ENCODE results near the gene RNGTT.
A peak's percentile ranks its signal among the peaks of the same experiment; 100 is the strongest.
"Not testable (repeated sequence)": the region's sequence is repeated elsewhere in the genome, so short reads cannot be mapped to it uniquely, and the experiment has no call there.

Gene RNGTT

GRCh38 chr6:88952065-88952704 lies 11.2 kb downstream of the RNGTT start:
- ChIA-PET POLR2A (interaction anchor here (0.6 kb wide), 1 partner anchor 128 kb away, joined by 3 read pairs; the partner anchor contains the start of gene PNRC1), CTCF (interaction anchor here (0.6 to 0.7 kb wide), 2 partner anchors 10 to 48 kb away, joined by 3 read pairs; no protein-coding TSS in a partner anchor)
- TF ChIP-seq EGR2 (tag by site-specific recombination; IDR thresholded peaks at IDR 0.05; ENCODE audit: low read depth), result no peak
- 0 out of 2 replicates have a peak, but pooled peaks have one; percentile 59 for TF ChIP-seq MZF1 (tag by site-specific recombination; IDR thresholded peaks at IDR 0.05; ENCODE audit: borderline replicate concordance)
- no peak for TF ChIP-seq GLIS2 (tag by site-specific recombination; IDR thresholded peaks at IDR 0.05)
- no peak for TF ChIP-seq GLI4 (tag by site-specific recombination; IDR thresholded peaks at IDR 0.05)
- H3K4me1 ChIP-seq (ENCODE audit: control insufficient read depth, insufficient read depth, low read length), result peaks cover 4% of the 10 kb centered on the region; the same call in 1 of the 2 replicates
- no peak overlapping the region for H3K27ac ChIP-seq (ENCODE audit: extremely low read depth, low read depth, low read length)
- H3K4me3 ChIP-seq (ENCODE audit: low read depth, low read length), result no peak overlapping the region
- no peaks in the 10 kb centered on the region for H3K9me3 ChIP-seq (ENCODE audit: control insufficient read depth, insufficient read depth, low read depth, low read length)
- peaks cover 0 to 12% of the 10 kb centered on the region in 2 experiments; a peak in 1 of 3 replicates for H3K36me3 ChIP-seq (ENCODE audit: control insufficient read depth in 2 of 2, insufficient read depth in 1 of 2, low read length in 2 of 2)

DNA sequence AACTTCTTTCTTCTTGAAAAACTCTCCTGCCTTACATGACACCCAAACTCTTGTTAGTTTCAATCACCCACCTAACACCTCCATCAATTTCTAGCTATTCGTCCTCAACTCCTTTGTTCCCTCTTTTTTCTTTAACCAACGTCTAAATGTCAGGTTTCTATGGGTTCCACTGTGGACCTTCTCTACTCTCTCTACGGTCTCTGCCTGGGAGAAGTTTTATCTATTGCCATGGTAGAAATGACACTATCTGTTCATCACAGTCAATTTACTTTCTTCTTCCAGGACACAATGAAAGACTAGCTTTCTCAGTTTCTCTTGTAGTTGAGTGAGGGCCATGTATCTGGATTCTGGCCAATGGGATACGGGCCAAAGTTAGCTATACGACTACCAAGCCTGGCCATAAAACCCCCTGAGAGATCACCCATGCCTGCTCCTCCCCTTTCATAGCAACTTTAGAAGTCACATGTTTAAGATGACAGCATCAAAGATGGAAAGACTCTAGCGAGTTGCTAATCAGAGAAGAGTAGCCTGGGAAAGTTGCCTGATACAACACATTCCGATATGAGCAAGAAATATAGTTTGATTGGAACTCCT lies 17.9 kb downstream of the RNGTT start:
- ChIA-PET CTCF (interaction anchor here (1.0 kb wide), 2 partner anchors 17 to 1866 kb away, joined by 3 to 4 read pairs; no protein-coding TSS in a partner anchor), POLR2A (interaction anchor here (0.8 kb wide), 1 partner anchor 18 kb away, joined by 3 read pairs; the partner anchor contains the start of gene RNGTT)
- no peaks in the 10 kb centered on the region for H3K9me3 ChIP-seq (ENCODE audit: control insufficient read depth, insufficient read depth, low read depth, low read length)
- H3K4me3 ChIP-seq (ENCODE audit: low read depth, low read length), result no peak overlapping the region
- H3K36me3 ChIP-seq (ENCODE audit: control insufficient read depth in 2 of 2, insufficient read depth in 1 of 2, low read length in 2 of 2), result peaks cover 0 to 2% of the 10 kb centered on the region in 2 experiments; a peak in 1 of 3 replicates
- TF ChIP-seq ZNF366 (tag by site-specific recombination; conservative IDR thresholded peaks at IDR 0.05) (no peak), FEZF1 (tag by site-specific recombination; IDR thresholded peaks at IDR 0.05) (no peak), ZBTB48 (tag by site-specific recombination; IDR thresholded peaks at IDR 0.05) (no peak), ZNF169 (tag by site-specific recombination; IDR thresholded peaks at IDR 0.05) (no peak), ZNF707 (tag by site-specific recombination; IDR thresholded peaks at IDR 0.05) (no peak), YY2 (tag by site-specific recombination; IDR thresholded peaks at IDR 0.05) (no peak), ZNF549 (tag by site-specific recombination; IDR thresholded peaks at IDR 0.05) (no peak), OVOL3 (tag by site-specific recombination; IDR thresholded peaks at IDR 0.05) (no peak), ZBTB21 (tag by site-specific recombination; IDR thresholded peaks at IDR 0.05) (no peak)
- no peak overlapping the region for H3K27ac ChIP-seq (ENCODE audit: extremely low read depth, low read depth, low read length)
- no peaks in the 10 kb centered on the region for H3K4me1 ChIP-seq (ENCODE audit: control insufficient read depth, insufficient read depth, low read length)

DNA sequence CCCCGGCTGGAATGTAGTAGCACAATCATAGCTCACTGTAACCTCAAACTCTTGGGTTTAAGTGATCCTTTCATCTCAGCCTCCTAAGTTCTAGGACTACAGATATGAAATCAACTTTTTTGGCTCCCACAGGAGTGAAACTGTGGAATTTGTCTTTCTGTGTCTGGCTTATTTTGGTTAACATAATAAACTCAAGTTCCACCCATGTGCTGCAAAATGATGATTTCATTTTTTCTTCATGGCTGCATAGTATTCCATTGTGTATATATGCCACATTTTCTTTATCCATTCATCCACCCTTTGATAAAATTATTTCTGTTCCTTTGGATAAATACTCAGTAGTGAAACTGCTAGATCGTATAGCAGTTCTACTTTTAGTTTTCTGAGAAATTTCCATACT lies 29.9 kb downstream of the RNGTT start:
- ChIA-PET POLR2A (no interaction called here), CTCF (no interaction called here)
- TF ChIP-seq ZNF580 (tag by site-specific recombination; IDR thresholded peaks at IDR 0.05) (0 out of 2 replicates have a peak, but pooled peaks have one; percentile 40), ZNF146 (tag by site-specific recombination; IDR thresholded peaks at IDR 0.05) (peak; percentile 96), ZBTB21 (tag by site-specific recombination; IDR thresholded peaks at IDR 0.05) (no peak), ZNF19 (tag by site-specific recombination; IDR thresholded peaks at IDR 0.05; ENCODE audit: low read depth) (no peak), ZNF596 (tag by site-specific recombination; IDR thresholded peaks at IDR 0.05) (no peak), MYNN (tag by site-specific recombination; IDR thresholded peaks at IDR 0.05; ENCODE audit: borderline replicate concordance) (no peak)
- Histone ChIP-seq H3K4me3 (ENCODE audit: low read depth, low read length) (no peak overlapping the region), H3K36me3 (ENCODE audit: control insufficient read depth in 2 of 2, insufficient read depth in 1 of 2, low read length in 2 of 2) (peaks cover 10 to 42% of the 10 kb centered on the region in 2 experiments; a peak in 2 of 3 replicates), H3K27ac (ENCODE audit: extremely low read depth, low read depth, low read length) (no peak overlapping the region), H3K4me1 (ENCODE audit: control insufficient read depth, insufficient read depth, low read length) (no peaks in the 10 kb centered on the region), H3K9me3 (ENCODE audit: control insufficient read depth, insufficient read depth, low read depth, low read length) (no peaks in the 10 kb centered on the region)

DNA sequence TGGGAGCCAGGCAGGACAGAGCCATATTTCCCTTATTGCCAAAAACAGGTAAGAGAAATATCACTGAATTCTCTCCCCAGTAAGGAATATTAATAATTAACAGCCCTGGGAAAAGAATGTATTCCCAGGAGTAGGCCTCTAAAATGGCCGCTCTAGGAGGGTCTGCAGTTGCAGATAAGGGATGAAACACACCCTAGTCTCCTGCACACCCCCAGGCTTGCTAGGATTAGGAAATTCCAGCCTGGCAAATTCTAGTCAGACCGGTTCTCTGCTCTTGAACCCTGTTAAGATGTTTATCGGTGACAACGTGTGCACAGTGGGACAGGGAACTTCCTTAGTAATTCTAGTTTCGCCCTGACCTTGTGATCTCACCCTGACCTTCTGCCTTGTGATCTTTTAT lies 31.4 kb downstream of the RNGTT start:
- POLR2A ChIA-PET; H3K27ac ChIP-seq (ENCODE audit: extremely low read depth, low read depth, low read length); H3K9me3 ChIP-seq (ENCODE audit: control insufficient read depth, insufficient read depth, low read depth, low read length); H3K4me1 ChIP-seq (ENCODE audit: control insufficient read depth, insufficient read depth, low read length); H3K4me3 ChIP-seq (ENCODE audit: low read depth, low read length): not testable (repeated sequence)
- CTCF ChIA-PET, result interaction anchor here (1.6 kb wide), 1 partner anchor 11 kb away, joined by 6 read pairs; no protein-coding TSS in a partner anchor
- peaks cover 19 to 35% of the 10 kb centered on the region in 2 experiments for H3K36me3 ChIP-seq (ENCODE audit: control insufficient read depth in 2 of 2, insufficient read depth in 1 of 2, low read length in 2 of 2)

Measured in HEK293 (cell line).